Ovary (tissue), 3 donors: ENCODE measurements around the gene DPYSL4.

Experiments used
- CTCF ChIP-seq, 3 donors: fragments of 450-650 bp in 2 of 3; fragments of 200-600 bp in 1 of 3; IDR thresholded peaks; one replicate each; pipeline versions ENCODE4 v1.5.1 to v1.8.0; 2016 to 2022; ENCODE audit warnings: antibody characterized with exemption in 3 of 3, mild to moderate bottlenecking in 1 of 3
- EP300 ChIP-seq: sonication (generic); formaldehyde crosslinking; IDR thresholded peaks from one replicate; pipeline ENCODE4 v1.6.1; 2017; ENCODE audit warnings: antibody characterized with exemption
- POLR2A ChIP-seq: fragments of 450-650 bp; IDR thresholded peaks from one replicate; pipeline ENCODE4 v1.6.1; 2017; ENCODE audit warnings: antibody characterized with exemption, mild to moderate bottlenecking, moderate library complexity
- donor health status: DM: no; HTN: no; CAD: no.

DNA sequence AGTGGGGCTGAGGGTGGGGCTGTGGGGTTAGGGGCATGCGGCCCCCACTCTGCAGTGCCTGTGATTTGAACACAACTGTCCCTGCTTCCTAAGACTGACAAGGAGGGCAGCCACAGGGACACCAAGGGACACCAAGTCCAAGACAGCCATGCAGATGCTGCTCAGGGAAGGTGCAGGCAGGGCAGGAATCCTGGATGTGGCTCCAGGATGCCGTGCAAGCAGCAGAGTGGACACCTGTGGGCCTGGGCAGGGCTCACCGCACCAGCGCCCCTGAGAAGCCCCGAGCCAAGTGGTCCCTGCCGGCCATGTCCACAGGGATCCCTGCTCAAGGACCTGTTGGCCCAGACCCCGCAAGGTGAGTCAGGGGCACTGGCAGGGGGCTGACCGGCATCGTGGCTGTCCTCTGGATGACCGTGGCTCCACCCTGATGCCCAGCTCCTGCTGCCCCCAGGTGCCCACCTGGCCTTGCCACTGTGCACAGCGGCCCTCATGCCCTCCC lies 62.5 kb downstream of the DPYSL4 start:
- TF ChIP-seq EP300, result no peak
- no peak for TF ChIP-seq POLR2A
- no peak for TF ChIP-seq CTCF (IDR thresholded peaks at IDR 0.05)
